NB4 (cell line): ENCODE measurements around the gene ETV6.

ENCODE experiments used
- MAX ChIP-seq: IDR thresholded peaks from 2 replicates; pipeline ENCODE4 v1.6.1; 2011; ENCODE audit warnings: low read depth, low read length
- POLR2A ChIP-seq: IDR thresholded peaks from 2 replicates; pipeline ENCODE4 v1.6.1; 2011; ENCODE audit warnings: mild to moderate bottlenecking; ENCODE audit not compliant: insufficient read length; ENCODE audit errors: extremely low read depth
- TF ChIP-seq, protein P1 (sequence below): IDR thresholded peaks from one replicate; pipeline ENCODE4 v1.5.1; 2012; ENCODE audit warnings: low read depth, low read length

- TF ChIP-seq POLR2A (no peak), MAX (no peak)
- TF ChIP-seq, protein P1, sequence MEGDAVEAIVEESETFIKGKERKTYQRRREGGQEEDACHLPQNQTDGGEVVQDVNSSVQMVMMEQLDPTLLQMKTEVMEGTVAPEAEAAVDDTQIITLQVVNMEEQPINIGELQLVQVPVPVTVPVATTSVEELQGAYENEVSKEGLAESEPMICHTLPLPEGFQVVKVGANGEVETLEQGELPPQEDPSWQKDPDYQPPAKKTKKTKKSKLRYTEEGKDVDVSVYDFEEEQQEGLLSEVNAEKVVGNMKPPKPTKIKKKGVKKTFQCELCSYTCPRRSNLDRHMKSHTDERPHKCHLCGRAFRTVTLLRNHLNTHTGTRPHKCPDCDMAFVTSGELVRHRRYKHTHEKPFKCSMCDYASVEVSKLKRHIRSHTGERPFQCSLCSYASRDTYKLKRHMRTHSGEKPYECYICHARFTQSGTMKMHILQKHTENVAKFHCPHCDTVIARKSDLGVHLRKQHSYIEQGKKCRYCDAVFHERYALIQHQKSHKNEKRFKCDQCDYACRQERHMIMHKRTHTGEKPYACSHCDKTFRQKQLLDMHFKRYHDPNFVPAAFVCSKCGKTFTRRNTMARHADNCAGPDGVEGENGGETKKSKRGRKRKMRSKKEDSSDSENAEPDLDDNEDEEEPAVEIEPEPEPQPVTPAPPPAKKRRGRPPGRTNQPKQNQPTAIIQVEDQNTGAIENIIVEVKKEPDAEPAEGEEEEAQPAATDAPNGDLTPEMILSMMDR, result no peak
Measured at GRCh38 chr12:11861155-11861863, 211.8 kb downstream of the ETV6 start.
